SK-N-SH (cell line): ENCODE results near the gene RAPGEF6. TPM values are rescaled to one million over a fixed set of nuclear protein-coding genes. Genes with fewer than 3 reads are reported as not detected.

Experiments
- CTCF ChIA-PET: fragments of 300-600, 350-600 bp; formaldehyde crosslinking; extraction: SDS; loops from one replicate; lab custom pipeline; 2021; lab: Yijun Ruan, JAX
- POLR2A ChIA-PET: fragments of 350-600 bp; sonication (Branson Sonifier 250); formaldehyde crosslinking; extraction: SDS; loops from one replicate; lab custom pipeline; 2020; ENCODE audit warnings: antibody characterized with exemption, inconsistent platforms; lab: Yijun Ruan, JAX
- DNase-seq: peaks from one replicate; pipeline ENCODE4 v3.0.0; 2012
- H2AFZ ChIP-seq: fragments of 200-600 bp; sonication (generic); 2 replicates; pipeline ENCODE4 v1.8.1; 2016; ENCODE audit warnings: antibody characterized with exemption, mild to moderate bottlenecking, low read depth
- H3F3A ChIP-seq: fragments of 200-600 bp; sonication (generic); replicated peaks from 2 replicates; pipeline ENCODE3; 2016; ENCODE audit warnings: antibody characterized with exemption, mild to moderate bottlenecking; ENCODE audit not compliant: insufficient read depth
- H3K27ac ChIP-seq, 2 experiments: fragments of 200-500 bp in 1 of 2; fragments of 200-600 bp in 1 of 2; sonication (Bioruptor generic) in 1 of 2; sonication (generic), shearing (Covaris generic) in 1 of 2; 2 replicates each; pipeline versions ENCODE4 v1.5.1 to v1.6.1; 2014 to 2016; ENCODE audit warnings: low read depth in 2 of 2, inconsistent platforms in 1 of 2, low read length in 1 of 2, mild to moderate bottlenecking in 1 of 2, mixed read lengths in 1 of 2
- H3K27me3 ChIP-seq: fragments of 200-600 bp; sonication (generic), shearing (Covaris generic); 2 replicates; pipeline ENCODE4 v1.6.1; 2016; ENCODE audit warnings: mixed run types; ENCODE audit not compliant: insufficient read depth
- H3K36me3 ChIP-seq, 2 experiments: fragments of 200-500 bp in 1 of 2; fragments of 200-600 bp in 1 of 2; sonication (Bioruptor generic) in 1 of 2; sonication (generic) in 1 of 2; replicated peaks in 1 of 2; 2 replicates each; pipeline versions ENCODE3 to v1.5.1; 2014 to 2016; ENCODE audit warnings: low read length in 1 of 2, mild to moderate bottlenecking in 1 of 2; ENCODE audit not compliant: insufficient read depth in 2 of 2, control insufficient read depth in 1 of 2
- H3K4me1 ChIP-seq, 2 experiments: fragments of 200-500 bp in 1 of 2; fragments of 200-600 bp in 1 of 2; sonication (Bioruptor generic) in 1 of 2; sonication (generic), shearing (Covaris generic) in 1 of 2; 2 replicates each; pipeline versions ENCODE4 v1.5.1 to v1.6.1; 2014 to 2016; ENCODE audit warnings: low read depth in 1 of 2, low read length in 1 of 2, mixed run types in 1 of 2; ENCODE audit not compliant: insufficient read depth in 2 of 2, control insufficient read depth in 1 of 2
- H3K4me2 ChIP-seq: fragments of 200-600 bp; sonication (generic), shearing (Covaris generic); 2 replicates; pipeline ENCODE4 v1.6.1; 2017; ENCODE audit warnings: mixed run types
- H3K4me3 ChIP-seq, 2 experiments: fragments of 200-500 bp in 1 of 2; fragments of 200-600 bp in 1 of 2; sonication (Bioruptor generic) in 1 of 2; sonication (generic), shearing (Covaris generic) in 1 of 2; 2 replicates each; pipeline versions ENCODE4 v1.5.1 to v1.8.1; 2014 to 2016; ENCODE audit warnings: low read depth in 2 of 2, inconsistent platforms in 1 of 2, low read length in 1 of 2, mild to moderate bottlenecking in 1 of 2, mixed read lengths in 1 of 2, moderate library complexity in 1 of 2
- H3K79me2 ChIP-seq: fragments of 200-600 bp; sonication (generic); 2 replicates; pipeline ENCODE4 v1.8.1; 2017; ENCODE audit warnings: mild to moderate bottlenecking; ENCODE audit not compliant: insufficient read depth
- H3K9ac ChIP-seq: fragments of 200-600 bp; sonication (generic); 2 replicates; pipeline ENCODE4 v1.6.1; 2017; ENCODE audit warnings: mixed run types
- H3K9me2 ChIP-seq: fragments of 200-600 bp; sonication (generic); 2 replicates; pipeline ENCODE4 v1.6.1; 2017; ENCODE audit warnings: mixed run types
- H3K9me3 ChIP-seq: fragments of 200-600 bp; sonication (generic); 2 replicates; pipeline ENCODE4 v1.6.1; 2017; ENCODE audit warnings: mixed run types, mild to moderate bottlenecking, moderate library complexity
- H4K20me1 ChIP-seq: fragments of 200-600 bp; sonication (generic); 2 replicates; pipeline ENCODE4 v1.6.1; 2017; ENCODE audit warnings: mild to moderate bottlenecking, mixed run types; ENCODE audit not compliant: insufficient read depth
- EZH2phosphoT487 ChIP-seq: fragments of 200-600 bp; sonication (generic); IDR thresholded peaks from 2 replicates; pipeline ENCODE4 v1.6.1; 2017; ENCODE audit warnings: low read depth, mixed run types, mild to moderate bottlenecking, antibody characterized with exemption, moderate library complexity, borderline replicate concordance
- FOSL2 ChIP-seq: IDR thresholded peaks from 2 replicates; pipeline ENCODE4 v1.4.0; 2012; ENCODE audit warnings: low read depth, mild to moderate bottlenecking, moderate library complexity, borderline replicate concordance
- FOXM1 ChIP-seq: IDR thresholded peaks from 2 replicates; pipeline ENCODE4 v1.4.0; 2012; ENCODE audit warnings: low read depth, mild to moderate bottlenecking
- GABPA ChIP-seq: IDR thresholded peaks from 2 replicates; pipeline ENCODE4 v1.4.0; 2012; ENCODE audit warnings: low read depth, mild to moderate bottlenecking
- IRF3 ChIP-seq: fragments of 150-350 bp; IDR thresholded peaks from 2 replicates; pipeline ENCODE4 v1.6.1; 2016; ENCODE audit warnings: mild to moderate bottlenecking, low read depth, low read length
- JUND ChIP-seq: IDR thresholded peaks from 2 replicates; pipeline ENCODE4 v1.4.0; 2012
- MEF2A ChIP-seq: IDR thresholded peaks from 2 replicates; pipeline ENCODE4 v1.4.0; 2012; ENCODE audit warnings: low read depth, borderline replicate concordance
- NFIC ChIP-seq: IDR thresholded peaks from 2 replicates; pipeline ENCODE4 v1.4.0; 2012; ENCODE audit warnings: borderline replicate concordance
- NRF1 ChIP-seq: IDR thresholded peaks from 2 replicates; pipeline ENCODE4 v1.6.1; 2012; ENCODE audit warnings: low read depth, mild to moderate bottlenecking, low read length
- RCOR1 ChIP-seq: fragments of 150-350 bp; IDR thresholded peaks from 2 replicates; pipeline ENCODE4 v1.6.1; 2017; ENCODE audit warnings: antibody characterized with exemption, low read length
- RFX5 ChIP-seq: IDR thresholded peaks from 2 replicates; pipeline ENCODE4 v1.6.1; 2012; ENCODE audit warnings: mild to moderate bottlenecking, improper control_type of control experiment, low read length
- RXRA ChIP-seq: IDR thresholded peaks from 2 replicates; pipeline ENCODE4 v1.4.0; 2012; ENCODE audit warnings: low read depth, mild to moderate bottlenecking, borderline replicate concordance
- TCF12 ChIP-seq: IDR thresholded peaks from 2 replicates; pipeline ENCODE4 v1.4.0; 2012
- TEAD4 ChIP-seq: IDR thresholded peaks from 2 replicates; pipeline ENCODE4 v1.4.0; 2012; ENCODE audit warnings: mild to moderate bottlenecking, borderline replicate concordance; ENCODE audit not compliant: insufficient read depth
- YY1 ChIP-seq: IDR thresholded peaks from 2 replicates; pipeline ENCODE4 v1.4.0; 2012; ENCODE audit warnings: low read depth, mild to moderate bottlenecking
- WGBS: methylation state at CpG from one replicate; pipeline ENCODE4 v1.1.6; 2017; ENCODE audit warnings: low lambda C conversion rate; 5-methylcytosine and 5-hydroxymethylcytosine counted together
- polyA plus RNA-seq, 3 experiments: library from polyadenylated mRNA; depleted of rRNA; stranded (reverse); fragments of >200 nt; gene quantifications; 2 replicates each; pipeline ENCODE4 v1.2.3, GENCODE V29; 2012

Gene RAPGEF6
- polyA plus RNA-seq, 1 of the 3 experiments (the other 2 are of a cell fraction), result 2.9 TPM

GRCh38 chr5:131536850-131537448 is 98.1 kb downstream of the RAPGEF6 start:
- Histone ChIP-seq H3K9me2 (no peaks in the 10 kb centered on the region), H3K9me3 (no peaks in the 10 kb centered on the region), H3K9ac (no peak overlapping the region), H2AFZ (no peak overlapping the region), H3K4me1 (peaks cover 12 to 29% of the 10 kb centered on the region in 2 experiments), H3F3A (peaks cover 29% of the 10 kb centered on the region), H3K79me2 (no peaks in the 10 kb centered on the region), H3K27ac (peak overlapping the region in 1 of 2 experiments; percentile 2; a peak in 1 of 4 replicates), H3K4me2 (no peak overlapping the region), H3K36me3 (peaks cover 0 to 4% of the 10 kb centered on the region in 2 experiments), H3K4me3 (no peak overlapping the region), H3K27me3 (no peaks in the 10 kb centered on the region), H4K20me1 (no peaks in the 10 kb centered on the region)
- ChIA-PET CTCF (no interaction called here), POLR2A (no interaction called here)
- 87% methylated on average over 2 of the region's 2 CpGs for WGBS
- no peak for TF ChIP-seq RXRA
- DNase-seq, result no peak

- Histone ChIP-seq H3K9me3 (no peaks in the 10 kb centered on the region), H2AFZ (no peak overlapping the region; the same call in 1 of the 2 replicates), H3K79me2 (no peaks in the 10 kb centered on the region), H3K4me1 (peaks cover 15 to 28% of the 10 kb centered on the region in 2 experiments), H3K36me3 (peaks cover 0 to 4% of the 10 kb centered on the region in 2 experiments), H3K9me2 (no peaks in the 10 kb centered on the region), H3K27ac (peak overlapping the region in 1 of 2 experiments; percentile 7; a peak in 1 of 4 replicates), H3F3A (peaks cover 31% of the 10 kb centered on the region), H3K4me2 (peak overlapping the region; percentile 5; the same call in 1 of the 2 replicates), H3K27me3 (no peaks in the 10 kb centered on the region), H4K20me1 (no peaks in the 10 kb centered on the region), H3K9ac (no peak overlapping the region), H3K4me3 (no peak overlapping the region)
- WGBS, result 84% methylated on average over 6 of the region's 6 CpGs
- no peak for DNase-seq
- TF ChIP-seq TCF12 (peak; percentile 34; the same call in 1 of the 2 replicates), MEF2A (peak; percentile 87), RCOR1 (no peak)
- CTCF ChIA-PET, result no interaction called here
- POLR2A ChIA-PET, result no interaction called here
Measured at GRCh38 chr5:131536211-131536826, 98.7 kb downstream of the RAPGEF6 start.

GRCh38 chr5:131534974-131535373 is 100.1 kb downstream of the RAPGEF6 start:
- no peak for DNase-seq
- ChIA-PET POLR2A (no interaction called here), CTCF (interaction anchor here (0.6 to 4.4 kb wide), 2 partner anchors 111 to 655 kb away, joined by 3 to 17 read pairs; no protein-coding TSS in a partner anchor)
- no peaks in the 10 kb centered on the region for H4K20me1 ChIP-seq
- H3K4me3 ChIP-seq, result no peak overlapping the region; a peak in 1 of 4 replicates
- peaks cover 28% of the 10 kb centered on the region for H3F3A ChIP-seq
- TF ChIP-seq JUND (no peak), NFIC (no peak), EZH2phosphoT487 (no peak), NRF1 (no peak), YY1 (no peak), IRF3 (no peak), TEAD4 (no peak), RCOR1 (no peak), GABPA (no peak), FOXM1 (no peak), FOSL2 (no peak), RFX5 (no peak)
- no peaks in the 10 kb centered on the region for H3K9me2 ChIP-seq
- peaks cover 0 to 4% of the 10 kb centered on the region in 2 experiments for H3K36me3 ChIP-seq
- WGBS, result 43% methylated on average over 2 of the region's 2 CpGs
- no peak overlapping the region for H3K9ac ChIP-seq
- no peaks in the 10 kb centered on the region for H3K9me3 ChIP-seq
- H3K4me1 ChIP-seq, result peaks cover 17 to 36% of the 10 kb centered on the region in 2 experiments
- H2AFZ ChIP-seq, result no peak overlapping the region
- peak overlapping the region in 1 of 2 experiments; percentile 12; a peak in 2 of 4 replicates for H3K27ac ChIP-seq
- H3K27me3 ChIP-seq, result no peaks in the 10 kb centered on the region
- no peak overlapping the region for H3K4me2 ChIP-seq
- H3K79me2 ChIP-seq, result no peaks in the 10 kb centered on the region
